Caco-2 (cell line): ENCODE measurements around the gene AKT1. TPM values are rescaled to one million over a fixed set of nuclear protein-coding genes. Genes with fewer than 3 reads are reported as not detected.

Source experiments
- BruUV-seq: library from RNA; stranded (reverse); fragments of 400-500 nt; replicated peaks from 2 replicates; lab custom pipeline; 2021; lab: Mats Ljungman, UMichigan
- CTCF ChIA-PET: fragments of 300-600 bp; sonication (Branson Sonifier 250); formaldehyde crosslinking; loops from one replicate; lab custom pipeline; 2022; ENCODE audit warnings: antibody characterized with exemption; lab: Charles Lee
- POLR2A ChIA-PET: fragments of 300-600 bp; sonication (Branson Sonifier 250); formaldehyde crosslinking; loops from one replicate; lab custom pipeline; 2022; ENCODE audit warnings: antibody characterized with exemption; lab: Charles Lee
- DNase-seq, 2 experiments: peaks; one replicate each; pipeline versions ENCODE4 v3.0.0 to v3.0.0-alpha.2; 2020 to 2022
- H3K27me3 ChIP-seq: replicated peaks from 2 replicates; pipeline ENCODE4 v1.6.0; 2011; ENCODE audit warnings: low read length; ENCODE audit not compliant: control insufficient read depth, insufficient read depth
- H3K36me3 ChIP-seq: 2 replicates; pipeline ENCODE4 v1.5.1; 2011; ENCODE audit warnings: low read length; ENCODE audit not compliant: control insufficient read depth, insufficient read depth
- H3K4me1 ChIP-seq: fragments of 250-450 bp; sonication (Bioruptor Pico); 2 replicates; pipeline ENCODE4 v1.5.1; 2020; ENCODE audit warnings: mild to moderate bottlenecking
- H3K4me3 ChIP-seq: 2 replicates; pipeline ENCODE4 v1.5.1; 2011; ENCODE audit warnings: low read depth, mild to moderate bottlenecking, control low read depth, low read length
- H3K9me3 ChIP-seq: fragments of 250-450 bp; sonication (Bioruptor Pico); 2 replicates; pipeline ENCODE4 v1.5.1; 2020; ENCODE audit warnings: mild to moderate bottlenecking, moderate library complexity
- H3K27ac Mint-ChIP-seq: one replicate; pipeline ENCODE4 v1.8.0; 2022; ENCODE audit warnings: mixed read lengths; ENCODE audit not compliant: unreplicated experiment
- H3K27me3 Mint-ChIP-seq: one replicate; pipeline ENCODE4 v1.8.0; 2022; ENCODE audit warnings: mixed read lengths; ENCODE audit not compliant: insufficient read depth, unreplicated experiment
- H3K36me3 Mint-ChIP-seq: one replicate; pipeline ENCODE4 v1.8.0; 2022; ENCODE audit warnings: mild to moderate bottlenecking, mixed read lengths; ENCODE audit not compliant: insufficient read depth, unreplicated experiment
- H3K4me1 Mint-ChIP-seq: one replicate; pipeline ENCODE4 v1.8.0; 2022; ENCODE audit warnings: low read depth, mixed read lengths; ENCODE audit not compliant: unreplicated experiment
- H3K4me3 Mint-ChIP-seq: one replicate; pipeline ENCODE4 v1.8.0; 2022; ENCODE audit warnings: mild to moderate bottlenecking, moderate library complexity, mixed read lengths; ENCODE audit not compliant: unreplicated experiment
- H3K9me3 Mint-ChIP-seq: one replicate; pipeline ENCODE4 v1.8.0; 2022; ENCODE audit warnings: mixed read lengths; ENCODE audit not compliant: unreplicated experiment
- intact Hi-C: fragments of 100-400 bp; cut with micrococcal nuclease; formaldehyde crosslinking; loops from one replicate; pipeline ENCODE4 v1.10.0; 2022; ENCODE audit not compliant: unreplicated experiment
- total RNA-seq: library from RNA; stranded (reverse); gene quantifications from 2 replicates; pipeline ENCODE4 v1.2.3, GENCODE V29; 2022
- TF ChIP-seq, protein P1 (sequence below), 2 experiments: fragments of 200-600 bp in 1 of 2; IDR thresholded peaks; 1 replicate in 1 of 2; 2 replicates in 1 of 2; pipeline versions ENCODE4 v1.5.1 to v1.8.0; 2011 to 2022; ENCODE audit warnings: antibody characterized with exemption in 1 of 2, control low read depth in 1 of 2, inconsistent platforms in 1 of 2, low read depth in 1 of 2, low read length in 1 of 2, mild to moderate bottlenecking in 1 of 2, moderate library complexity in 1 of 2; ENCODE audit not compliant: insufficient read depth in 1 of 2, severe bottlenecking in 1 of 2, unreplicated experiment in 1 of 2

AKT1 gene
- total RNA-seq, 1 experiment from 2014 or later: 110 TPM

DNA sequence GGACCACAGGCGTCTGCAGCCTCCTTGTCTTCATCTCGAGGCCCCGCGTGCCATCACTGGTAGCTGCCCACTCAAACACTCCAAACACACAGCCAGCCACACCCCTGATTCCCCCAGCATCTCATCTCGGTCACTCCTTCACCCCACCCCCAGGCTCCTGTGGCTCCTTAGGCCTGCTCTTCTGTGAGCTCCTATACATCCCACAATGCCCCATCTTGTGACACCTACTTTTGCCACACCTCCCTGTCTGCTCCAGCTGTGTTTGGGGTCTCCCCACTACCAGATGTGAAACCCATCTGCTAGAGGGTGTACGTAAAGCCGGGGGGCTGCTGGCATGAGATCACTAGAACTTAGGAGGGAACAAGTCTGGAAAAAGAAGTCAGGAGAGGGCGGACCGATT, 4.1 kb downstream of the AKT1 start:
- Mint-ChIP-seq H3K36me3 (peaks cover 10% of the 10 kb centered on the region), H3K9me3 (no peaks in the 10 kb centered on the region), H3K4me1 (no peaks in the 10 kb centered on the region), H3K27me3 (no peaks in the 10 kb centered on the region), H3K27ac (no peak overlapping the region), H3K4me3 (no peak overlapping the region)
- intact Hi-C loops: no loop called here
- BruUV-seq: no TSS peak
- ChIA-PET POLR2A (no interaction called here), CTCF (interaction anchor here (0.7 kb wide), 1 partner anchor 35 kb away, joined by 4 read pairs; no protein-coding TSS in a partner anchor)
- TF ChIP-seq, protein P1, sequence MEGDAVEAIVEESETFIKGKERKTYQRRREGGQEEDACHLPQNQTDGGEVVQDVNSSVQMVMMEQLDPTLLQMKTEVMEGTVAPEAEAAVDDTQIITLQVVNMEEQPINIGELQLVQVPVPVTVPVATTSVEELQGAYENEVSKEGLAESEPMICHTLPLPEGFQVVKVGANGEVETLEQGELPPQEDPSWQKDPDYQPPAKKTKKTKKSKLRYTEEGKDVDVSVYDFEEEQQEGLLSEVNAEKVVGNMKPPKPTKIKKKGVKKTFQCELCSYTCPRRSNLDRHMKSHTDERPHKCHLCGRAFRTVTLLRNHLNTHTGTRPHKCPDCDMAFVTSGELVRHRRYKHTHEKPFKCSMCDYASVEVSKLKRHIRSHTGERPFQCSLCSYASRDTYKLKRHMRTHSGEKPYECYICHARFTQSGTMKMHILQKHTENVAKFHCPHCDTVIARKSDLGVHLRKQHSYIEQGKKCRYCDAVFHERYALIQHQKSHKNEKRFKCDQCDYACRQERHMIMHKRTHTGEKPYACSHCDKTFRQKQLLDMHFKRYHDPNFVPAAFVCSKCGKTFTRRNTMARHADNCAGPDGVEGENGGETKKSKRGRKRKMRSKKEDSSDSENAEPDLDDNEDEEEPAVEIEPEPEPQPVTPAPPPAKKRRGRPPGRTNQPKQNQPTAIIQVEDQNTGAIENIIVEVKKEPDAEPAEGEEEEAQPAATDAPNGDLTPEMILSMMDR (IDR thresholded peaks at IDR 0.05; ENCODE audit: insufficient read depth in 1 of 2, low read depth in 1 of 2, low read length in 1 of 2, severe bottlenecking in 1 of 2, unreplicated experiment in 1 of 2): no peak
- Histone ChIP-seq H3K9me3 (no peaks in the 10 kb centered on the region), H3K27me3 (no peaks in the 10 kb centered on the region), H3K4me1 (peaks cover 16% of the 10 kb centered on the region), H3K4me3 (no peak overlapping the region), H3K36me3 (no peaks in the 10 kb centered on the region)
- no peak for DNase-seq

DNA sequence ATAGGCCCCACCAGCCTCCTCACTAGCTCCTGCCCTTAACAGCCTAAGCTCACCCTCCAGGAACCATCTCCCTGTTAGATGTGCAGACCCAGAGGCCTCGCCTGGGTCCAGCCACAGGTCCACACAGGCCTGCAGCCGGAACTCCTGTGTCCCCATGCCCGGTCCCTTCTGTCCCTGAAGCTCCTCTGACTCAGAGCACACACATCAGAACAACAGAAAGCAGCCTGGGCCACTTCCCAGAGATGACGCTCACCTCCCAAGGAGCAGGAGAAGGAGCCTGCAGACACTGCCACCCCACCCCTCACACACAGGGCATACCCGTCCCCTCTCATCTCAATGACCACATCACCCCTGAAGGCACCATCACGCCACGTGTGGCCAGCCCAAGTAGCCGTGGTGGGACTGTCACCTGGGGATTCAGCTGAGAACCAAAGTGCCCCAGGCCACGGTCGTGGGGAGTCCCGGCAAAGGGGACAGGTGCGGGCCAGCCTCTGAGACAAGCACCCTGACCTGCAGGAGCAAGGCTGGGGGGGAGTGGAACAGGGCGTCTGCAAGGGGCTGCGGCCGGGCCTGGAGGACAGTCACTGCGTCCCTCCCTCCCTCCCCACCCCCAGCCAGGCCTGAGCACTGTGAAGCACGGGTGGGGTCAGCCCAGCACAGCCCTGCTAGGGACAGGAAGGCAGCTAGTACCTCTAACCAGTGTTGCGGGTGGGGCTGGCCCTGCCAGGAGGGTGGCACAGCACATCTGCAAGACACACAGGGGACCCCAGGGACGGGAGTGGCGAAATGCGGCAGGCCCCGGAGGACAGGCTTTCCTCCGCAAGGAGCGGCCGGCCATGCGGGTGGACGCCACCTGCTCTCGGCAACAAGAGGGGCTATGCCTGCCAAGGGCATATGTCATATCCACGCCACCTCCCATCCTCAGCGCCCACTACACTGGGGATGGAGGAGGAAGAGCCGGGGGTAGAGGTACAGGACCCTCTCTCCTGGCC, 5.5 kb downstream of the AKT1 start:
- Mint-ChIP-seq H3K9me3 (no peaks in the 10 kb centered on the region), H3K4me1 (no peaks in the 10 kb centered on the region), H3K36me3 (peaks cover 10% of the 10 kb centered on the region), H3K27me3 (no peaks in the 10 kb centered on the region), H3K27ac (no peak overlapping the region), H3K4me3 (no peak overlapping the region)
- H3K4me1 ChIP-seq: peaks cover 9% of the 10 kb centered on the region; the same call in 1 of the 2 replicates
- ChIA-PET CTCF (no interaction called here), POLR2A (no interaction called here)
- no peaks in the 10 kb centered on the region for H3K9me3 ChIP-seq
- no TSS peak for BruUV-seq
- H3K4me3 ChIP-seq: no peak overlapping the region
- no peaks in the 10 kb centered on the region for H3K27me3 ChIP-seq
- TF ChIP-seq, protein P1 (IDR thresholded peaks at IDR 0.05; ENCODE audit: insufficient read depth in 1 of 2, low read depth in 1 of 2, low read length in 1 of 2, severe bottlenecking in 1 of 2, unreplicated experiment in 1 of 2): no peak
- intact Hi-C loops: no loop called here
- no peak for DNase-seq
- H3K36me3 ChIP-seq: no peaks in the 10 kb centered on the region

DNA sequence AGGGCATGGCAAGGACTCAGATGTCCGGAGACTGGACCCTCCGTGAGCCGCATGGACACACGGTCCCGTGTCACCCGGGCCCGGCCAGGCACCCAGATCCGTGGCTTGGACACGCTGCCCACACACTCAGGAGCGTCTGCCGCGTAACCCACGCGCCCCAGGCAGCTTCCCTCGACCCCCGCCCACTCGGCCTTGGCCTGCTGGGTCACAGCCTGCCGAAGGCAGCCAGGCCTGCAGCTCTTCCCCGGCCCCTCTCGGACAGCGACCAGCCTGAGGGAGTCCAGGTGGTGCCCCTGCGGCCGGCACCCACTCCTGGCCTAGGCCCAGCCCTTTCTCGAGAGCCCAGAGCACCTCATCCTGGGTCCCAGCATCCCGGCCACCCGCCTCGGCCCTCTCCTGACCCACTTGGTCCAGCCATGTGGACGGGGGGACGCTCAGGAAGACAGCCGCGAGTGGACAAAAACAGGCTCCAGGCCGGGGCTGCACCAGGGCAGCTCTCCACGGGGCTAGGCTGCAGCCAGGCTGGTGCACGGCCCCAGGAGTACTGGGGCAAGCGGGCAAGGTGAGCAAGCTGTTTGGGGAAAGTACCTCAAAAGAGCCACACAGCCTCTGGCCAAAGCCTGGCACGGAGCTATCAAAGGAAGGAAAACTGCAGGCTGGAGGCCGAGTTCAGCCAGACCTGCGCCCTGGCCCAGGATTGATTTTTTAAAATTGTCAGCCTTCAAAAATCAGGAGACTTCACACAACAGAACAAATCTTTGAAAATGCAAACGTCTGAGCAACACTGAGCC, 6.5 kb downstream of the AKT1 start:
- Mint-ChIP-seq H3K36me3 (peaks cover 10% of the 10 kb centered on the region), H3K4me1 (no peaks in the 10 kb centered on the region), H3K27ac (no peak overlapping the region), H3K9me3 (no peaks in the 10 kb centered on the region), H3K4me3 (no peak overlapping the region), H3K27me3 (no peaks in the 10 kb centered on the region)
- Histone ChIP-seq H3K27me3 (no peaks in the 10 kb centered on the region), H3K9me3 (no peaks in the 10 kb centered on the region), H3K4me3 (no peak overlapping the region), H3K4me1 (peaks cover 4% of the 10 kb centered on the region; the same call in 1 of the 2 replicates), H3K36me3 (no peaks in the 10 kb centered on the region)
- TF ChIP-seq, protein P1 (IDR thresholded peaks at IDR 0.05; ENCODE audit: insufficient read depth in 1 of 2, low read depth in 1 of 2, low read length in 1 of 2, severe bottlenecking in 1 of 2, unreplicated experiment in 1 of 2): no peak
- ChIA-PET CTCF (no interaction called here), POLR2A (no interaction called here)
- intact Hi-C loops: no loop called here
- BruUV-seq: no TSS peak
- DNase-seq: no peak
